NCI-H2227 treated with DMSO at 0.1 percent for 48 hours (cell line): ENCODE results near the gene FGD5.

Source experiments
- DNase-seq: peaks from one replicate; lab custom pipeline; 2025; lab: John Stamatoyannopoulos, UW

Gene FGD5

DNA sequence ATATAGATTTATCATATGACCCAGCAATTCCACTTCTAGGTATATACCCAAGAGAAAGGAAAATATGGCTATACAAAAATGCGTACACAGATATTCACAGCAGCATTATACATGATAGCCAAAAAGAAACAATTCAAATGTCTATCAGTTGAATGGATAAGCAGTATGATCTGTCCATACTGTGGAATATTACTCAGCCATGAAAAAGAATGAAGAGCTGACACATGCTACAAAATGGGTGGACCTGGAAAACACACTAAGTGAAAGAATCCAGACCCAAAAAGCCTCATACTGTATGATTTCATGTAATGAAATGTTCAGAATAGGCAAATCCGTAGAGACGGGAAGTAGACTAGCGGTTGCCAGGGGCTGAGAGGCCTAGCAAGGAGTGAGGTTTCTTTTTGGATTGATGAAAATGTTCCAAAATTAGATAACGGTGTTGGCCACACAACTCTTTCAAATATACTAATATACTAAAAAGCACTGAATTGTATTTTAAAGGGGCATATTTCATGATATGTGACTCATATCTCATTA lies 33.4 kb downstream of the FGD5 start:
- DNase-seq = no peak

DNA sequence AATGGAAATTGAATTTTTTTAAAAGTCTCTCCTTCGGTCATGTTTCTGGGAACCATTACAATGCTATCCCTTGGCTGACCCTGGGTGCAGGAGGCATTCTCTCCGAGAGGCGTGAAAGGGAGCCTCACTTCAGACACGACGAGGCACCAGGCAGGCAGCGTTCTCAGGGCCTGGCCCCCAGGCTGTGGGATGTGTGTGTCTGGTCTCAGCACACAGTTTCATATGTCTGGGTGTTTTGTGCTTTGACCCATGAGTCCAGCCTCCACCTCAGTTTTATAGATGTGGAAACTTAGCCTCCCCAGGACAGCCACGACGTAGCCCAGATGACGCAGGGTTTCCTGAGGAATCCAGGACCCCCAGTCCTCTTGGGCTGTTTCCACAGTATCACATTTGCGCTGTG lies 34.0 kb downstream of the FGD5 start:
- DNase-seq = no peak

DNA sequence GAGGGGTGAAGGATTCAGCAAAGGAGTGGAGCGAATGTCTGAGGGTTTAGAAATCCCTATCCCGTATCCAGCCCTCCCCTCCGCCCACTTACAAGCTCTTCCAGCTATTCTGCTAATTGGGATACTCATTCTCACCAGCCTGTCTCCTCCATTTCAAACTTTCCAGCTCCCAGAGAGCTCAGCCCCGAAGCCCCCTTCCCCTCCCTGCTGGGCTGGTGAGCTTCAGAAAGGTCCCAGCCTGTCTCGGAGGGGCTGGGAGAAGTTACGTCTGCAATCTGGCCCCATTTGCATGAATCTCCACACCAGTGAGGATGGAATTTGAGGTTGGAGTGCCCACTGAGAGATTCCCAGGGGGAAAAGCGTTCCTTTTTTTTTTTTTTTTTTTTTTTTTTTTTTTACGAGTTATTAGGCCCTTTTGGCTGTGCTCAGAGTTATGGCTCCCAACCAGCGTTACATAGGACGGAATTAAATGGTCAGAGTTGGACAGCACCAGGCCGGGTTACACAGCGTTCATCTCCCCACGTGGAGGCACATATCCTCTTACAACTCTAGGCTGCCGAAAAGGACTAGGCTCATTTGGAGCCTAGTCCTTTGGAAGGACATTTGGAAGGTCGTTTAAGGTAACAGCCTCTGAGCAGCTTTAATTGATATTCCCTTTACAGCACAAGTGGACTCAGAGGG lies 34.6 kb downstream of the FGD5 start:
- DNase-seq = no peak

DNA sequence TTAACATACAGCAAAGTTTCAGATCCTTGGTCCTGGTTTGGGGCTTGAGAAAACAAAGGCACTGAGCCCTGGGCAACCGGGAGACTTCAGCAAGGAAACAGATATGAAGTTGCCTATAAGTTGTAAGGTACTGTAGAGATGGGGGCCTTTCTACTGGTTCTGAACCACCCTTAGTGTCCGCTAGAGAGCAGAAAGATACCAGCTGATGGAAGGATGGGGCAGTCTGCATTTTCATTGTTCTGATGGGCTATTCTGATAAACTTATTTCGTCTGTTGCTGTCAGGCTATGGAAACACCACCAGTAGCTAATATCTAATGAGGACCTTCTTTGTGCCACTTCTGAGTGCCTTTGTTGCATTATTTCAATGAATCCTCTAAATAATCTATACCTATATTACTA lies 38.7 kb downstream of the FGD5 start:
- no peak for DNase-seq

GRCh38 chr3:14858105-14858504 lies 39.3 kb downstream of the FGD5 start:
- no peak for DNase-seq

- DNase-seq = no peak
Observed at GRCh38 chr3:14859880-14860279, 41.1 kb downstream of the FGD5 start.

DNA sequence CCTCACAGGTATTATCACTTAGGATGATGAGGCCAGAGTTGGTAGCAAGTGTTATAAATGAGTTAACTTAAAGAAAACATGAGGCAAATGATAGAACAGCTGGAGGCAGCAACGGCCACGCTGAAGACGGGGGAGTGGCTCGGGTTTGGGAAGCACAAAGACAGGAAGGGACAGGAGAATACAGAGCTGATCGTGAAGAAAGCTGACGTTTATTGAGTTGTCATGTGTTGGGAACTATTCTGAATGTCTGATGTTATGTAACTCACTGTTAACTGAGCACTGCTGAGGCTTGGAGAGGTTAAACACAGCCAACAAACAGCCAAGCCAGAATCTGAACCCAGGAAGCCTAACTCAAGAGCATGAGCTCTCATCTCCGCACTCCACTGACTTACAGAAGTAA lies 42.3 kb downstream of the FGD5 start:
- no peak for DNase-seq

- no peak for DNase-seq
Observed at GRCh38 chr3:14861446-14862302, 42.9 kb downstream of the FGD5 start.

GRCh38 chr3:14862303-14862660 lies 43.5 kb downstream of the FGD5 start:
- DNase-seq = no peak

GRCh38 chr3:14862661-14863230 lies 44.0 kb downstream of the FGD5 start:
- DNase-seq = no peak

GRCh38 chr3:14863333-14864100 lies 44.8 kb downstream of the FGD5 start:
- DNase-seq = no peak

- no peak for DNase-seq
Observed at GRCh38 chr3:14864131-14864530, 45.4 kb downstream of the FGD5 start.

GRCh38 chr3:14866627-14867026 lies 47.9 kb downstream of the FGD5 start:
- DNase-seq = no peak

DNA sequence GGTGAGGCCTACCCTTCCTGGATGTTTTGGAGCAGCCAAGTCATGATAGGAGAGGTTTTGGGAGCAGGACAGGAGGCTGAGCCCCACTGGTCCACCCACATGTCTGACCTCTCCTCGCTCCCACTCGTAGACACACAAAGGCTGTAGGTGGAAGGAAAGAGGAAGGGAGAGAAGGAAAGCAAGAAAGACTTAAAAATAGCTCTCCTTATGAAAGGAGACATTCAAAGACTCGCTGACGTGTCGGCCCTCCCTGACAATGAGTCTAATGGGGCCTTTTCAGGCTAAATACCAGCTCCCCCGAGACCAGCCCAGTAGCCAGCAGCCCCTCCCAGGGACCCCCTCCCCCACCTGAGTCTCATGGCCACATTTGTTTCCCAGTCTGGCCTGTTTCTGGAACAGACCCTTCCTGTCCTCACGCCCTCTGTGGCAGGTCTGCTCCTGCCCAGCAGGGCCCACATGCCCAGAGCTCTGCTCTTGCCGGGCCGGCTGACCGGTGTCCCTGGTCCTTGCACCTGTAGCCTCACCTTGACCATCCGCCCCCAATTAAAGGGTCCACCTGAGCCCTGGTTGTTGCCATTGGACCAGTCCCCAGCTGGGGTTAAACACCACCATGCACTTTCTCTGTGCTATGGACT lies 49.3 kb downstream of the FGD5 start:
- no peak for DNase-seq

DNA sequence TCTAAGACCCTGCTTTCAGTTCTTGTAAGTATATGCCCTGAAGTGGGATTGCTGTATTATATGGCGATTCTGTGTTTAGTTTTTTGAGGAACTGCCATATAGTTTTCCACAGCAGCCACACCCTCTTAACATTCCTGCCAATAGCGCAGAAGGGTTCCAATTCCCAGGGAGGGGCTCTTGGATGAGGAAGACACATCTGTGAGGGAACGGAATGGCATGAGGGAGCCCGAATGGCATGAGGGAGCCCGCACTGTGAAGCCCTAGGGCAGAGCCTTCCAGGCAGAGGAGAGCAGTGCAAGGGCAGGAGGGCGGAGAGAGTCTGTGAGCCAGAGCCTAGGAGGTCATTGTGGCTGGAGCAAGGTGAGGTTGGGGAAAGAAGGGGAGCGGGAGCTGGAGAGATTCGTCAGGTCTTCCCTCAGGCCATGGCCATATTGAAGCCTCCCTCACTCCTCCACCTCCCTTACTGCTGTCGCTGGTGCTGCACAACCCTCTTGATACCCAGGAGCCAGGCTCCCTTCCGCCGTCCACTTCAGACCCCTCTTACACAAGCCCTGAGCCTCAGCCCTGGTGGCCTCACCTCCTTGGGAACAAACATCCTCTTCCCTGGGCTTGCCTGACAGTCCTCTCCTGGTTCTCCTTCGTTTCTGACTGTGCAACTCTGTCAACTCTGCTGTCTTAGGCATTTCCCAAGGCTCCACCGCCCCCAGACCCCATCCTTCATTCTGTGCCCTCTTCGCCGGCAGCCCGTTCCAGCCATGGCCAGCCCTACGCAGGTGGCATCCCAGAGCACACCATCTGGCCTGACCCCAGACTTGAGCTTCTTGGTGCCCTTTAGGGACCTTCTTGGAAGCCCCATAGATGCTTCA lies 51.4 kb downstream of the FGD5 start:
- DNase-seq = no peak

- no peak for DNase-seq
Observed at GRCh38 chr3:14870783-14871060, 52.0 kb downstream of the FGD5 start.

DNA sequence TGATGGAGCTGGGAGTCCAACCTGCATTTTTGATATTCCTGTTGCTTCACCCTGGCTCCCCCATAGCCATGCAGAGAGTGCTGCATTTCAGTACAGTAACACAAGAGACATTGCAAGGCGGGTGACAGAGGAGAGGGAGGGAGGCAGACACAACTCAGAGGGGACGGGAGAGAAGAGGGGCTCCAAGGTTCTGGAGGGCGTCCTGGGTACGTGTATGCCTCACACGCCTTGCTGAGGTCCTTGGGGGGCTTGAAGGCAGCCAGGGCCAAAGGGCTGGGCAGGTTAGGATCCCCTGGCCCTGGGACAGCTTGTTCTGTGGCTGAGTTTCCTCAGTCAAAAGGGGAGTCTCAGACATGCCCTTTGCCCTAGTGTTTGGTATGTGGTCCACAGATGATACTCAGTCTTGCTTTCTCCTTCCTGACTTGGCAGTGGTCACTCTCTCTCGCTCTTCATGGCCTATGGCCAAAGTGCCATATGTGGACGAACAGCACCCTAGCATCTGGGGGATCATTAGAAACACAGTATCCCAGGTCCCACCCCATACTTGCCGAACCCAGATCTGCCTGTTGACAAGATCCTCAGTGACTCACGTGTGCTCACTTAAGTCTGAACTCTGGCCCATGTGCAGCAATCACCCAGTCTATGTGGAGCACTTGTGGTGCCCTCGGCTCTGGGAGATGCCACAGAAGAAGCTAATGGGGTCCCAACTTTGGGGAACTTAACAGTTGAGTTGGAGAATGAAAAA lies 52.9 kb downstream of the FGD5 start:
- no peak for DNase-seq

DNA sequence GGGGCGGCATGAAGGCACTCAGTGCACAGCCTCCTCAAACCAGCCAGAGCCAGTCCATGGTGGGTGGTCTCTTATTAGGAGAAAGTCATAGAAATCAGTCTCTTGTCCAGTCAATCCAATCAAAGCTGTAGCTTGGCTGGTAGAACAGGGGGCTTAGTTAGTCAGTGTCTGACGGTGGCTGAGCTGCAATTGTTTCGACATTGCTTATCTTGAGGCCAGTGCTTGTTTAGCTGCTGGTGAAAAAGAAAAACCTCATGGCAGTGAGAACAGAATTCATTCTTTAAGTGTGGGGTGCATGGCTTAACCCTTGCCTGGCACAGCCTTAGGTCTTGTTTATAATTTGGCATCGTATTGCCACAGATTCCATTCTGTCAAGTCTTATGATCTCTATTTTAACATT lies 53.9 kb downstream of the FGD5 start:
- no peak for DNase-seq

DNA sequence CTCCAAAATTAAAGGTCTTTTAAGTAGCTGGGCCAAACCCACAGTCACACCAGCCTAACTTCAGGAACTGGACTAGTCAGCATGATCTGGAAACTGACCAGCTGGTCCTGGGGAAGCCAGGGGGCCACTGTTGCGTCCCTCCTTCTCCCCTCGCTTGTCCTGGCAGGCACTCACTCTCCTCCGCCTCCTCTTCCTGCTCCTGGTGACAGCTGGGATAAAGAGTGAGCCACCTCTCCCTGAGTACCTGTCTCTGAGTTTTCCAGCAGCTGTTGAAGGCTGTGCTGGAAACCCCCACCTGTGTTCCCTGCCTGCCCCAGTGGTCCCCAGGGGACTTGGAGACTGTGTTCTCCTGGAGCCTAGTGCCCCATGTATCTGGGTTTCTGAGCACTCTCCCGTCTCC lies 56.0 kb downstream of the FGD5 start:
- no peak for DNase-seq

- no peak for DNase-seq
Observed at GRCh38 chr3:14875411-14876175, 56.8 kb downstream of the FGD5 start.
